HG03342 (cell line): ENCODE measurements around the gene PTPRT.

Experiments used
- ATAC-seq: cut with Tn5 transposase; IDR thresholded peaks from one replicate; pipeline ENCODE4 v1.9.1; 2021; ENCODE audit warnings: mild to moderate bottlenecking, moderate library complexity; ENCODE audit not compliant: unreplicated experiment

PTPRT gene

GRCh38 chr20:42979720-42980119 is 210.0 kb downstream of the PTPRT start:
- no peak for ATAC-seq

GRCh38 chr20:42978184-42978974 is 211.3 kb downstream of the PTPRT start:
- ATAC-seq: no peak

- no peak for ATAC-seq
Observed at GRCh38 chr20:42975974-42976373, 213.7 kb downstream of the PTPRT start.

GRCh38 chr20:42974347-42974746 is 215.4 kb downstream of the PTPRT start:
- no peak for ATAC-seq

GRCh38 chr20:42972591-42972990 is 217.1 kb downstream of the PTPRT start:
- no peak for ATAC-seq

- ATAC-seq: no peak
Observed at GRCh38 chr20:42968746-42969145, 221.0 kb downstream of the PTPRT start.

- no peak for ATAC-seq
Observed at GRCh38 chr20:42963796-42964195, 225.9 kb downstream of the PTPRT start.

GRCh38 chr20:42961771-42962170 is 227.9 kb downstream of the PTPRT start:
- no peak for ATAC-seq

- no peak for ATAC-seq
Observed at GRCh38 chr20:42959996-42960395, 229.7 kb downstream of the PTPRT start.

GRCh38 chr20:42958367-42959069 is 231.2 kb downstream of the PTPRT start:
- no peak for ATAC-seq

GRCh38 chr20:42957704-42958095 is 232.0 kb downstream of the PTPRT start:
- no peak for ATAC-seq

GRCh38 chr20:42957018-42957703 is 232.5 kb downstream of the PTPRT start:
- no peak for ATAC-seq

GRCh38 chr20:42955713-42956112 is 234.0 kb downstream of the PTPRT start:
- ATAC-seq: no peak

- ATAC-seq: no peak
Observed at GRCh38 chr20:42954951-42955350, 234.8 kb downstream of the PTPRT start.

GRCh38 chr20:42949950-42950349 is 239.8 kb downstream of the PTPRT start:
- ATAC-seq: no peak

GRCh38 chr20:42945234-42945994 is 244.3 kb downstream of the PTPRT start:
- no peak for ATAC-seq

GRCh38 chr20:42941629-42942028 is 248.1 kb downstream of the PTPRT start:
- ATAC-seq: no peak

- no peak for ATAC-seq
Observed at GRCh38 chr20:42938441-42939205, 251.1 kb downstream of the PTPRT start.

- no peak for ATAC-seq
Observed at GRCh38 chr20:42936482-42936881, 253.2 kb downstream of the PTPRT start.

- no peak for ATAC-seq
Observed at GRCh38 chr20:42924215-42924614, 265.5 kb downstream of the PTPRT start.
